K562 (cell line): Measurements from ENCODE around the gene EXO5. TPM values are rescaled to one million over a fixed set of nuclear protein-coding genes. Genes with fewer than 3 reads are reported as not detected.

Experiments
- AFF1 ChIP-seq, 2 experiments: fragments of 450-650 bp; IDR thresholded peaks; 2 replicates each; pipeline ENCODE4 v1.6.1; 2018; ENCODE audit warnings: mild to moderate bottlenecking in 2 of 2, low read depth in 1 of 2; ENCODE audit not compliant: partially characterized antibody in 2 of 2
- BHLHE40 ChIP-seq: IDR thresholded peaks from 2 replicates; pipeline ENCODE4 v1.6.1; 2011; ENCODE audit warnings: low read length, improper control_type of control experiment
- CBX1 ChIP-seq: sonication (generic); IDR thresholded peaks from 2 replicates; pipeline ENCODE4 v1.6.1; 2016; ENCODE audit warnings: antibody characterized with exemption, low read depth, mild to moderate bottlenecking
- DLX4 ChIP-seq: fragments of 250-450 bp; sonication (Bioruptor Pico); IDR thresholded peaks from 2 replicates; pipeline ENCODE4 v1.6.1; 2021; ENCODE audit warnings: mild to moderate bottlenecking
- E2F6 ChIP-seq, 2 experiments: IDR thresholded peaks; 2 replicates each; pipeline ENCODE4 v1.6.1; 2011; ENCODE audit warnings: borderline replicate concordance in 1 of 2, control low read depth in 1 of 2, low read depth in 1 of 2, low read length in 1 of 2, mild to moderate bottlenecking in 1 of 2, mixed read lengths in 1 of 2, moderate library complexity in 1 of 2; ENCODE audit not compliant: insufficient read depth in 1 of 2, insufficient read length in 1 of 2, poor library complexity in 1 of 2, severe bottlenecking in 1 of 2; ENCODE audit errors: extremely low read depth in 1 of 2
- GMEB1 ChIP-seq: fragments of 250-450 bp; sonication (Bioruptor Pico); IDR thresholded peaks from 2 replicates; pipeline ENCODE4 v1.4.0; 2020; ENCODE audit warnings: mild to moderate bottlenecking
- GTF2F1 ChIP-seq: IDR thresholded peaks from 2 replicates; pipeline ENCODE4 v1.6.1; 2011; ENCODE audit warnings: low read depth, low read length, improper control_type of control experiment
- HDAC2 ChIP-seq: fragments of 450-650 bp; IDR thresholded peaks from 2 replicates; pipeline ENCODE4 v1.6.1; 2016; ENCODE audit warnings: mild to moderate bottlenecking
- HNRNPL ChIP-seq: fragments of 200-400 bp; formaldehyde crosslinking; IDR thresholded peaks from 2 replicates; pipeline ENCODE4 v1.6.1; 2017; ENCODE audit warnings: low read depth, mild to moderate bottlenecking, low read length
- KAT2B ChIP-seq: IDR thresholded peaks from one replicate; pipeline ENCODE4 v1.6.1; 2012; ENCODE audit warnings: low read depth, mild to moderate bottlenecking, control low read depth, inconsistent platforms, low read length, moderate library complexity
- MAX ChIP-seq: sonication (generic); formaldehyde crosslinking; IDR thresholded peaks from 2 replicates; pipeline ENCODE4 v1.9.0; 2022; ENCODE audit warnings: mild to moderate bottlenecking, missing genetic modification reagents
- MYC ChIP-seq, 2 experiments: fragments of 250-450 bp in 1 of 2; sonication (Bioruptor Pico) in 1 of 2; IDR thresholded peaks; 2 replicates each; pipeline versions ENCODE4 v1.5.1 to v1.6.1; 2012 to 2021; ENCODE audit warnings: low read depth in 2 of 2, borderline replicate concordance in 1 of 2, improper control_type of control experiment in 1 of 2, low read length in 1 of 2, mild to moderate bottlenecking in 1 of 2, moderate library complexity in 1 of 2
- NFIX ChIP-seq: fragments of 250-450 bp; sonication (Bioruptor Pico); IDR thresholded peaks from 2 replicates; pipeline ENCODE4 v1.4.0; 2020; ENCODE audit warnings: low read depth, mild to moderate bottlenecking, moderate library complexity
- NFRKB ChIP-seq: fragments of 450-650 bp; IDR thresholded peaks from 2 replicates; pipeline ENCODE4 v1.6.1; 2016; ENCODE audit warnings: low read depth
- RBM25 ChIP-seq: fragments of 200-400 bp; formaldehyde crosslinking; IDR thresholded peaks from 2 replicates; pipeline ENCODE4 v1.6.1; 2018; ENCODE audit warnings: low read length, low read depth, moderate library complexity; ENCODE audit not compliant: severe bottlenecking
- RNF2 ChIP-seq: sonication (generic); IDR thresholded peaks from 2 replicates; pipeline ENCODE4 v1.6.1; 2016
- SIRT6 ChIP-seq: IDR thresholded peaks from one replicate; pipeline ENCODE4 v1.6.1; 2012; ENCODE audit warnings: low read depth, mild to moderate bottlenecking, control low read depth, inconsistent platforms, low read length, moderate library complexity
- SRF ChIP-seq, 2 experiments: fragments of 250-450, 450-650 bp in 1 of 2; sonication (Bioruptor Pico) in 1 of 2; sonication (generic) in 1 of 2; formaldehyde crosslinking; IDR thresholded peaks; 2 replicates each; pipeline versions ENCODE4 v1.5.0 to v1.5.1; 2020 to 2022; ENCODE audit warnings: mild to moderate bottlenecking in 1 of 2, missing genetic modification reagents in 1 of 2
- TAF7 ChIP-seq: fragments of 450-650 bp; IDR thresholded peaks from 2 replicates; pipeline ENCODE4 v1.6.1; 2016; ENCODE audit warnings: missing genetic modification characterization, missing compliant biosample characterization
- polyA plus RNA-seq, 8 experiments: library from polyadenylated mRNA; depleted of rRNA in 4 of 8; stranded (reverse) in 5 of 8; unstranded in 3 of 8; fragments of >200 nt; fragmentation: Nextera tagmentation in 2 of 8; fragmentation: Illumina TruSeq in 1 of 8; extraction: Ambion mirVana in 2 of 8; extraction: Trizol in 1 of 8; gene quantifications; 2 replicates each; pipeline versions ENCODE4 v1.2.1 to v1.2.3, GENCODE V29; 2011 to 2014; ENCODE audit warnings: inconsistent platforms in 1 of 8, missing spikeins in 1 of 8
- total RNA-seq, 7 experiments: library from RNA; depleted of rRNA in 6 of 7; stranded (reverse); fragments of >200 nt in 6 of 7; fragmentation: Illumina TruSeq in 2 of 7; extraction: Trizol in 2 of 7; gene quantifications; 2 replicates each; pipeline versions ENCODE4 v1.2.1 to v1.2.3, GENCODE V29; 2011 to 2021; ENCODE audit warnings: low replicate concordance in 1 of 7

The EXO5 gene
- total and polyA plus RNA-seq, 9 of the 15 experiments (the other 6 are each of a cell fraction or from before 2014, with no cell fraction given) = 1.1 to 4.3 (median 2.8) TPM

- no peak for TF ChIP-seq BHLHE40
- peak in 1 of 2 experiments; percentile 89 for TF ChIP-seq AFF1 (IDR thresholded peaks at IDR 0.05; ENCODE audit: low read depth in 1 of 2, partially characterized antibody in 2 of 2)
- TF ChIP-seq RBM25 = no peak
- TF ChIP-seq GTF2F1 = no peak
- TF ChIP-seq DLX4 = no peak
- no peak for TF ChIP-seq NFIX (CRISPR knock-in tag)
- TF ChIP-seq MAX (CRISPR knock-in tag) = no peak
- no peak for TF ChIP-seq GMEB1
- TF ChIP-seq KAT2B = no peak
- no peak for TF ChIP-seq SRF (CRISPR knock-in tag; IDR thresholded peaks at IDR 0.05)
- TF ChIP-seq CBX1 = 0 out of 2 replicates have a peak, but pooled peaks have one; percentile 71
- TF ChIP-seq MYC (IDR thresholded peaks at IDR 0.05; ENCODE audit: low read depth, low read length) = no peak
- no peak for TF ChIP-seq MYC (CRISPR knock-in tag; IDR thresholded peaks at IDR 0.05; ENCODE audit: borderline replicate concordance, low read depth)
- no peak for TF ChIP-seq HDAC2
- no peak for TF ChIP-seq RNF2
- no peak for TF ChIP-seq SIRT6
- TF ChIP-seq HNRNPL = no peak
- TF ChIP-seq E2F6 (IDR thresholded peaks at IDR 0.05; ENCODE audit: borderline replicate concordance in 1 of 2, extremely low read depth in 1 of 2, insufficient read depth in 1 of 2, insufficient read length in 1 of 2, low read depth in 1 of 2, low read length in 1 of 2, poor library complexity in 1 of 2, severe bottlenecking in 1 of 2) = peak; percentile 66 to 67
- TF ChIP-seq NFRKB = no peak
- no peak for TF ChIP-seq TAF7 (tag)
These were observed at the start of gene EXO5 (continued) for GRCh38 chr1:40508375-40509341.
